ENCODE measurements around the gene CTNND1. TPM values are rescaled to one million over a fixed set of nuclear protein-coding genes. Genes with fewer than 3 reads are reported as not detected.
A peak's percentile ranks its signal among the peaks of the same experiment; 100 is the strongest.

Gene CTNND1
- total RNA-seq, 4 donors from 2014 or later = 230 to 308 (median 271) TPM

DNA sequence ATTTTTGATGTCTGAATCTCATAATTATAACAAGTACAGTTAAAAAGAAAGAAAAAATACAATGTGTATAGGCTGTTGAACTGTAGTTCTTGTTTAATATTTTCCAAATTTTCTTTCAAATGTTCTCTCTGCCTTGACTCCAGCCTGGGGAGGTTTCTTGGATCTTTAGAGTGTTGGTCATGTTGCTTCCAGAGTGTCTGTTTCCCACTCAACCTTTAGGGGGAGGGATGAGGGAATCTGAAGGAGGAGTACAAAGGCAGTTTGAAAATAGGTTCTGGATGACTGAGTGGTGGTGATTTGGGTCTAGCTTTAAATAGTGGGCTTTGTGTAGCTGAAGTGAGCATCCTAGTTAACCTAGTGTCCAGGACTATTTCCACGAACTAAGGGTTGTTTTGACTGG is 2.0 kb downstream of the CTNND1 start:
- peaks cover 11 to 54% (median 24%) of the 10 kb centered on the region in 3 donors for H3K4me1 ChIP-seq
- peaks cover 0 to 7% (median 0%) of the 10 kb centered on the region in 3 donors for H3K36me3 ChIP-seq
- intact Hi-C loops (cut with DNase I) = no loop called here
- no peaks in the 10 kb centered on the region for H3K9me3 ChIP-seq
- H3K4me3 ChIP-seq = peak overlapping the region; percentile 39 to 80 (median 66)
- TF ChIP-seq, protein P1, sequence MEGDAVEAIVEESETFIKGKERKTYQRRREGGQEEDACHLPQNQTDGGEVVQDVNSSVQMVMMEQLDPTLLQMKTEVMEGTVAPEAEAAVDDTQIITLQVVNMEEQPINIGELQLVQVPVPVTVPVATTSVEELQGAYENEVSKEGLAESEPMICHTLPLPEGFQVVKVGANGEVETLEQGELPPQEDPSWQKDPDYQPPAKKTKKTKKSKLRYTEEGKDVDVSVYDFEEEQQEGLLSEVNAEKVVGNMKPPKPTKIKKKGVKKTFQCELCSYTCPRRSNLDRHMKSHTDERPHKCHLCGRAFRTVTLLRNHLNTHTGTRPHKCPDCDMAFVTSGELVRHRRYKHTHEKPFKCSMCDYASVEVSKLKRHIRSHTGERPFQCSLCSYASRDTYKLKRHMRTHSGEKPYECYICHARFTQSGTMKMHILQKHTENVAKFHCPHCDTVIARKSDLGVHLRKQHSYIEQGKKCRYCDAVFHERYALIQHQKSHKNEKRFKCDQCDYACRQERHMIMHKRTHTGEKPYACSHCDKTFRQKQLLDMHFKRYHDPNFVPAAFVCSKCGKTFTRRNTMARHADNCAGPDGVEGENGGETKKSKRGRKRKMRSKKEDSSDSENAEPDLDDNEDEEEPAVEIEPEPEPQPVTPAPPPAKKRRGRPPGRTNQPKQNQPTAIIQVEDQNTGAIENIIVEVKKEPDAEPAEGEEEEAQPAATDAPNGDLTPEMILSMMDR (IDR thresholded peaks at IDR 0.05) = peak in 5 of 6 experiments; percentile 19 to 49 (median 25)
- peak in 1 of 4 donors; percentile 21 for TF ChIP-seq POLR2A (IDR thresholded peaks at IDR 0.05)
- no peaks in the 10 kb centered on the region for H3K27me3 ChIP-seq
- H3K27ac ChIP-seq = peak overlapping the region; percentile 75 to 99 (median 91)
- WGBS, 2 donors = 0 to 17% methylated on average over 1 of the region's 1 CpG
- DNase-seq = no peak

DNA sequence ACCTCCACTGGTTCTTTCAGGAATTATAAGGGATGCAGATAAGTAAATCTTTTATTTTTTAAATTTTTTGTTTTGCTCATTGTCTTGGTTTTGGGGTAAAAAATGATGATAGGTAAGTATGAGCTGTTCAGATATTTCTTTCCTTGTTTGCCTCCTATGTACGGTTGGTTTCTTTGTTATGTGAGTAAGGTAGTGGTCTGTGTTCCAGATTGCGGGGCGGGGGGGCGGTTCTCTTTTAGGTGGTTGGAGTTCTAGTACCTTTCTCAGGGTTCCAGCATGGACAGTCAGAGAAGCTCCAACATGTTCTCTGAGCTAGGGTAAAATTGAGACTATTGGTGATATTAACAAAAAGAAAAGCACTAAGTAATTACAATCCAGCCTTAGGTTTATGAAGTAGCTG is 2.4 kb downstream of the CTNND1 start:
- TF ChIP-seq, protein P1 (IDR thresholded peaks at IDR 0.05) = no peak
- no peak for TF ChIP-seq POLR2A (IDR thresholded peaks at IDR 0.05)
- Histone ChIP-seq H3K27ac (peak overlapping the region; percentile 75 to 99 (median 91)), H3K36me3 (peaks cover 0 to 7% (median 0%) of the 10 kb centered on the region in 3 donors), H3K4me1 (peaks cover 12 to 58% (median 28%) of the 10 kb centered on the region in 3 donors), H3K27me3 (no peaks in the 10 kb centered on the region), H3K4me3 (peak overlapping the region; percentile 39 to 80 (median 66)), H3K9me3 (no peaks in the 10 kb centered on the region)
- intact Hi-C loops (cut with DNase I) = no loop called here
- no peak for DNase-seq
- 16 to 24% methylated on average over 4 of the region's 4 CpGs for WGBS, 2 donors

DNA sequence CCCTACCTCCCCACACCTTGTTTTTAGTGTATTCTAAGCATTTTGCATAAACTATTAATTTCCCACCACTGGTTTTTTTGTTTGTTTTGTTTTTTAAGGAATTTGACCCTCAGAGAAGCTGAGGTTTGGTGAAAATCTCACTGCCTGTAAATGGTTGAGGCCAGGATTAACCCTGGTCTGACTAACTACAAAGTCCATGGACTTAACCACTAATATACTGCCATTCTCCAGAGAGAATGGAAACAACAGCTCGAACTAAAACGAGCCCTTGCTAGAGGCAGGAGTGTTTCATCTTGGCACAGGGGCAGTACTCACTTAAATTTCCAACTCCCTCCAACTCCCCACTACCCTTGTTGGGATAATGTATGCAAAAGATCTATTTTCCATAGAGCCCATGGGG is 3.0 kb downstream of the CTNND1 start:
- Histone ChIP-seq H3K4me1 (peaks cover 17 to 64% (median 34%) of the 10 kb centered on the region in 3 donors), H3K27me3 (no peaks in the 10 kb centered on the region), H3K36me3 (peaks cover 0 to 8% (median 0%) of the 10 kb centered on the region in 3 donors), H3K27ac (peak overlapping the region; percentile 75 to 99 (median 91)), H3K9me3 (no peaks in the 10 kb centered on the region), H3K4me3 (peak overlapping the region; percentile 39 to 80 (median 66))
- WGBS, 2 donors = 18 to 23% methylated on average over 2 of the region's 2 CpGs
- intact Hi-C loops (cut with DNase I) = no loop called here
- no peak for DNase-seq
- TF ChIP-seq, protein P1 (IDR thresholded peaks at IDR 0.05) = no peak
- no peak for TF ChIP-seq POLR2A (IDR thresholded peaks at IDR 0.05)

DNA sequence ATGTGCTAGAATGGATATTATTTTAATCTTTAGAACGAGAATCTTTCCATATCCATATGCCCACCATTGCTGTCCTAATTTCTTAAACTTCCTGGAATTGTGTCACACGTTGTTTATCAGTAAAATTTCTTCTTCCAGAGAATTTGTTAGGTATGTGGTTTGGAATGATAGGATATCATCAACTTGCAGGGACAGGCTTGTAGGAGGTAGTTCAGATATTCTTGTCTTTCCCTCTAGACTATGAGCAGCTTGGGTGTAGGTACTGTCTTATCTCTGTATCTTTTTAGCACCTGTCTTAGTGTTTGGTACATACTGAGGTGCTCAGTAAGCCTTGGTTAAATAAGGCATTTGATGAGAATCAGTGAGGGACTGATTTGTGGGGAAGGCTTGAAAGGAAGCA is 3.4 kb downstream of the CTNND1 start:
- WGBS, 2 donors = 11 to 24% methylated on average over 2 of the region's 2 CpGs
- intact Hi-C loops (cut with DNase I) = no loop called here
- TF ChIP-seq, protein P1 (IDR thresholded peaks at IDR 0.05) = no peak
- TF ChIP-seq POLR2A (IDR thresholded peaks at IDR 0.05) = no peak

DNA sequence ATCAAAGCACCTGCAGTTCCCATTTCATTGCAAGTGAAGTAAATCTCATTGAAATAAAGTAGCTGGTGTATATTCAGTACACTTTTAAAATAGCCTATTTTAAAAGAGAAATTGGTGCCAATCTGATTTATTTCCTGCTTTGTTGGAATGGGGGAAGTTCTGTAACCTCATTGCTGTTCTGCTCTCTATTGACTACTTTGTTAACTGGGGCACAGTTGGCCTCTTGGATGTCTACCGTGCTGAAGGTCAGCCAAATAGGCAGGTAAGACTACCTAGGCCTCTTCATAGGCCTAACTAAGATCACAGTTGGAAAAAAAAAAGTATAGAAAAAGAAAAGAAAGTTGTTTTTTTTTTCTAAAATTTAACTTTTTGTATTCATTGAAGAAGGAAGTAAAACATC is 9.2 kb downstream of the CTNND1 start:
- DNase-seq = no peak
- H3K36me3 ChIP-seq = peaks cover 0 to 36% (median 0%) of the 10 kb centered on the region in 3 donors
- H3K27ac ChIP-seq = peak overlapping the region in 2 of 4 donors; percentile 29 to 92
- intact Hi-C loops (cut with DNase I) = no loop called here
- H3K27me3 ChIP-seq = no peaks in the 10 kb centered on the region
- peaks cover 16 to 100% (median 88%) of the 10 kb centered on the region in 3 donors for H3K4me1 ChIP-seq
- TF ChIP-seq, protein P1 (IDR thresholded peaks at IDR 0.05) = no peak
- no peak for TF ChIP-seq POLR2A (IDR thresholded peaks at IDR 0.05)
- WGBS, 2 donors = 29 to 42% methylated on average over 1 of the region's 1 CpG
- H3K4me3 ChIP-seq = no peak overlapping the region
- H3K9me3 ChIP-seq = no peaks in the 10 kb centered on the region

More for the DNA sequence above, 3.4 kb downstream of the CTNND1 start:
- no peak for DNase-seq
- peak overlapping the region; percentile 39 to 80 (median 66) for H3K4me3 ChIP-seq
- peaks cover 19 to 68% (median 38%) of the 10 kb centered on the region in 3 donors for H3K4me1 ChIP-seq
- no peaks in the 10 kb centered on the region for H3K27me3 ChIP-seq
- H3K9me3 ChIP-seq = no peaks in the 10 kb centered on the region
- H3K36me3 ChIP-seq = peaks cover 0 to 12% (median 0%) of the 10 kb centered on the region in 3 donors
- H3K27ac ChIP-seq = peak overlapping the region; percentile 75 to 99 (median 91)
